Ovary (tissue), 9 donors: ENCODE measurements around the gene NABP1. TPM values are rescaled to one million over a fixed set of nuclear protein-coding genes. Genes with fewer than 3 reads are reported as not detected.

Source experiments
- DNase-seq, 5 donors: peaks; one replicate each; pipeline ENCODE4 v3.0.0-alpha.2; 2019 to 2020
- H3K27ac ChIP-seq, 2 donors: fragments of 200-600 bp; one replicate each; pipeline versions ENCODE4 v1.5.1 to v1.8.0; 2019 to 2022
- H3K27me3 ChIP-seq: fragments of 200-600 bp; one replicate; pipeline ENCODE4 v1.8.0; 2022
- H3K36me3 ChIP-seq: fragments of 200-600 bp; sonication (generic); one replicate; pipeline ENCODE4 v1.5.1; 2019
- H3K4me1 ChIP-seq: one replicate; pipeline ENCODE4 v1.8.1; 2013; ENCODE audit warnings: mild to moderate bottlenecking, moderate library complexity; ENCODE audit not compliant: insufficient read depth
- H3K4me3 ChIP-seq: fragments of 200-600 bp; sonication (generic); one replicate; pipeline ENCODE4 v1.5.1; 2017
- H3K9me3 ChIP-seq, 2 donors: fragments of 200-600 bp in 1 of 2; sonication (generic) in 1 of 2; one replicate each; pipeline versions ENCODE4 v1.5.1 to v1.8.1; 2013 to 2019; ENCODE audit warnings: mild to moderate bottlenecking in 1 of 2, moderate library complexity in 1 of 2
- EP300 ChIP-seq: sonication (generic); formaldehyde crosslinking; IDR thresholded peaks from one replicate; pipeline ENCODE4 v1.6.1; 2017; ENCODE audit warnings: antibody characterized with exemption
- POLR2A ChIP-seq: fragments of 450-650 bp; IDR thresholded peaks from one replicate; pipeline ENCODE4 v1.6.1; 2017; ENCODE audit warnings: antibody characterized with exemption, mild to moderate bottlenecking, moderate library complexity
- whole genome bisulfite sequencing, 3 donors: extraction: QIAGEN DNeasy Blood & Tissue Kit in 1 of 3; methylation state at CpG; one replicate each; pipeline versions ENCODE4 v1.1.5 to v1.1.7; 2013 to 2017; 5-methylcytosine and 5-hydroxymethylcytosine counted together
- intact Hi-C, 4 donors: fragments of 100-400 bp; cut with DNase I; formaldehyde crosslinking; loops; one replicate each; pipeline versions ENCODE4 v1.11.0 to v1.15.1; 2022 to 2023
- polyA plus RNA-seq, 2 donors: library from polyadenylated mRNA; stranded (reverse); fragments of 200-250 nt in 1 of 2; fragments of 350-450 nt in 1 of 2; fragmentation: Illumina TruSeq in 1 of 2; extraction: RNeasy Lipid Tissue Mini Kit (QIAGEN cat#74804) in 1 of 2; gene quantifications; one replicate each; pipeline ENCODE4 v1.2.3, GENCODE V29; 2013 to 2014
- total RNA-seq, 7 donors: library from RNA; depleted of rRNA in 2 of 7; stranded (reverse); fragments of >200 nt in 2 of 7; fragmentation: NEBNext Ultra II Directional in 3 of 7; extraction: Animal tissue kit (Norgen Biotek cat#: 25700) in 3 of 7; gene quantifications; one replicate each; pipeline versions ENCODE4 v1.1.0 to v1.2.4, GENCODE V29; 2016 to 2023
- TF ChIP-seq, protein P1 (sequence below), 3 donors: fragments of 450-650 bp in 2 of 3; fragments of 200-600 bp in 1 of 3; IDR thresholded peaks; one replicate each; pipeline versions ENCODE4 v1.5.1 to v1.8.0; 2016 to 2022; ENCODE audit warnings: antibody characterized with exemption in 3 of 3, mild to moderate bottlenecking in 1 of 3
- donor health status: DM: no; HTN: no; CAD: no; lungs with moderate emphysema.
- donor health status: DM: no; HTN: no; CAD: no.
- donor health status: Bipolar disorder and iron deficiency.
- donor health status: DM: yes; HTN: yes; CAD: no.
- donor health status: DM: no; HTN: no; CAD: no.
- donor health status: DM: yes; HTN: yes; CAD: no.

Gene NABP1
- total and polyA plus RNA-seq, 9 donors: 5.3 to 19.1 (median 13.4) TPM

DNA sequence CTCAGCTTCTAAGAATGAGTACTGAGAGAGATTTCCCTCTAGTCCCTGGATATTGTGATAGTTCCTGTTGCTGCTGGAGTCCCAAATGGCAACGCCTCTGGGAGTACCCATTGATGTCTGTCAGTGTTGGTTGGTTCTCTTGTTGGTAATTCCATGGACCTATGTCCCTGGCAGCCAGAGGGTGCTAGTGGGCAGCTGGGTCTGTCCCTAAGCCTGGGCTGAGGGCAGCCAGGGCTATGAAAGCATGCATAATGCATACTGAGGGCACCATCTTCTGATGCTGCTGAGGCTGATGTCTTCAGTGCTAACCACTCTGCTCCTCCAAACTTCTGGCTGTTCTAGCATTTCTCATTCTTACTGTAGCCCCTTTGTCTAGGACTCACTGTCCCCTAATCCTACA is 35.9 kb downstream of the NABP1 start:
- intact Hi-C loops: no loop called here
- no peak overlapping the region for H3K4me3 ChIP-seq
- H3K36me3 ChIP-seq: no peaks in the 10 kb centered on the region
- H3K4me1 ChIP-seq: no peaks in the 10 kb centered on the region
- TF ChIP-seq, protein P1, sequence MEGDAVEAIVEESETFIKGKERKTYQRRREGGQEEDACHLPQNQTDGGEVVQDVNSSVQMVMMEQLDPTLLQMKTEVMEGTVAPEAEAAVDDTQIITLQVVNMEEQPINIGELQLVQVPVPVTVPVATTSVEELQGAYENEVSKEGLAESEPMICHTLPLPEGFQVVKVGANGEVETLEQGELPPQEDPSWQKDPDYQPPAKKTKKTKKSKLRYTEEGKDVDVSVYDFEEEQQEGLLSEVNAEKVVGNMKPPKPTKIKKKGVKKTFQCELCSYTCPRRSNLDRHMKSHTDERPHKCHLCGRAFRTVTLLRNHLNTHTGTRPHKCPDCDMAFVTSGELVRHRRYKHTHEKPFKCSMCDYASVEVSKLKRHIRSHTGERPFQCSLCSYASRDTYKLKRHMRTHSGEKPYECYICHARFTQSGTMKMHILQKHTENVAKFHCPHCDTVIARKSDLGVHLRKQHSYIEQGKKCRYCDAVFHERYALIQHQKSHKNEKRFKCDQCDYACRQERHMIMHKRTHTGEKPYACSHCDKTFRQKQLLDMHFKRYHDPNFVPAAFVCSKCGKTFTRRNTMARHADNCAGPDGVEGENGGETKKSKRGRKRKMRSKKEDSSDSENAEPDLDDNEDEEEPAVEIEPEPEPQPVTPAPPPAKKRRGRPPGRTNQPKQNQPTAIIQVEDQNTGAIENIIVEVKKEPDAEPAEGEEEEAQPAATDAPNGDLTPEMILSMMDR (IDR thresholded peaks at IDR 0.05): no peak
- TF ChIP-seq POLR2A (no peak), EP300 (no peak)
- no peak overlapping the region for H3K27ac ChIP-seq
- WGBS, 3 donors: 87 to 93% (median 89%) methylated on average over 1 of the region's 1 CpG
- no peak for DNase-seq
- H3K9me3 ChIP-seq: no peaks in the 10 kb centered on the region
- no peaks in the 10 kb centered on the region for H3K27me3 ChIP-seq

DNA sequence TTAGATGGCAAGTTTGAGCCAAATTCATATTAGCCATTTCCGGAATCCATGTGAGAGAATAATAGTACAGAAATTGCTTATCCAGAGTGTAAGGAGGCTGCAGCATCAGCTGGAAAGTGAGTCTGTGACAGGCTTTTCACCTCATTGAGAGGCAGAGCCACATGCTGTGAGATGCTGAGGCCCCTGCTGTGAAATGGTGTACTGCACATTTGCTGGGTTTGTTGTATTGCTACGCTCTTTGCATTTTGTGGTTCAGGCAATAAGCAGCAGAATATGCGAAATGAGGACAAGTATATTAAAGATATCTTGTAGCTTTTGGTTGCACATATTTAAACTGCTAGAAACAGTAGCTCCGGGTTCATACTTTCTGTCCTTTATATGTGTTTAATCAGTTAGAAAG is 37.0 kb downstream of the NABP1 start:
- Histone ChIP-seq H3K4me3 (no peak overlapping the region), H3K27me3 (no peaks in the 10 kb centered on the region), H3K9me3 (no peaks in the 10 kb centered on the region), H3K4me1 (no peaks in the 10 kb centered on the region), H3K27ac (no peak overlapping the region), H3K36me3 (no peaks in the 10 kb centered on the region)
- WGBS, 3 donors: 80 to 87% (median 82%) methylated on average over 4 of the region's 4 CpGs
- DNase-seq: no peak
- intact Hi-C loops: no loop called here
- TF ChIP-seq, protein P1 (IDR thresholded peaks at IDR 0.05): no peak
- TF ChIP-seq EP300: no peak
- TF ChIP-seq POLR2A: no peak

DNA sequence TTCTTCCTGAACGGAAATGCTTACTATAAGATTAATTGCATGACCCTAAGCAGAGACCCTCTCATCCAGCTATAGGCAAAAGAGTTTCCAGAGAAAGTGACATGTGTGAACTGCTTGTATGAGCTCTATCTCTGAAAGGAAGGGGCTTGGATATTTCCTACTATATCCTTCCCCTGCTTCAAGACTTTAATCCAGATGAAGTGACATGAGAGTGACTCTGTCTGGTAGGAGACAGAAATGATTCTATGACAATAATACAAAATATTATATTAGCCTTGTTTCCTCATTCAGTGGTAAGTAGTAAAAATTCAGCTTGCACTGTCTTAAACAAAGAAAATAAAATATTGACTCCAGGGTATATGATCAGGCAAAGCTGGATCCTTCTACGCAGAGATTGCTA is 37.5 kb downstream of the NABP1 start:
- Histone ChIP-seq H3K36me3 (no peaks in the 10 kb centered on the region), H3K27ac (no peak overlapping the region), H3K4me3 (no peak overlapping the region), H3K4me1 (no peaks in the 10 kb centered on the region), H3K9me3 (no peaks in the 10 kb centered on the region), H3K27me3 (no peaks in the 10 kb centered on the region)
- no peak for DNase-seq
- TF ChIP-seq EP300 (no peak), POLR2A (no peak)
- TF ChIP-seq, protein P1 (IDR thresholded peaks at IDR 0.05): no peak
- WGBS, 3 donors: 79 to 90% (median 88%) methylated on average over 2 of the region's 2 CpGs
- intact Hi-C loops: no loop called here

DNA sequence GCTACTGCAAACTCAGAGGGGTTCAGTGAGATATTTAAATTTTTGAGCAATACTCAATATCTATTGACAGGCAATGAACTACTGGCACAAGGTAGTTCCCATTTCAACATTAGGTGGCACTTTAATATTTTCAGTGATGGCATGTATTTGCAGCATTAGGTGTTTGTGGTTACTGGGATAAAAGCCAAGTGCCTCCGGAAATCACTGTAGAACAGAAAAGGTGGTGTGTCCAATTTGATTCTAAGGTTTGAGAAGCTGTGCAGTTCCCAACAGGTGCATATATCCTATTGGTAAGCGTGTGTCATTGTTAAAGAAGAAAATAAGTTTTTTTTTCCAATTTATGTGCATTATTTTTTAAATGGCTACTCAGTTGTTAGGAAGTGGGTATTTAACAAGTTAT is 41.3 kb downstream of the NABP1 start:
- 76 to 91% (median 79%) methylated on average over 2 of the region's 2 CpGs for WGBS, 3 donors
- DNase-seq: no peak
- H3K9me3 ChIP-seq: no peaks in the 10 kb centered on the region
- H3K4me3 ChIP-seq: no peak overlapping the region
- no peaks in the 10 kb centered on the region for H3K4me1 ChIP-seq
- H3K27me3 ChIP-seq: no peaks in the 10 kb centered on the region
- intact Hi-C loops: no loop called here
- TF ChIP-seq, protein P1 (IDR thresholded peaks at IDR 0.05): no peak
- TF ChIP-seq EP300: no peak
- no peak for TF ChIP-seq POLR2A
- H3K36me3 ChIP-seq: no peaks in the 10 kb centered on the region
- H3K27ac ChIP-seq: no peak overlapping the region

DNA sequence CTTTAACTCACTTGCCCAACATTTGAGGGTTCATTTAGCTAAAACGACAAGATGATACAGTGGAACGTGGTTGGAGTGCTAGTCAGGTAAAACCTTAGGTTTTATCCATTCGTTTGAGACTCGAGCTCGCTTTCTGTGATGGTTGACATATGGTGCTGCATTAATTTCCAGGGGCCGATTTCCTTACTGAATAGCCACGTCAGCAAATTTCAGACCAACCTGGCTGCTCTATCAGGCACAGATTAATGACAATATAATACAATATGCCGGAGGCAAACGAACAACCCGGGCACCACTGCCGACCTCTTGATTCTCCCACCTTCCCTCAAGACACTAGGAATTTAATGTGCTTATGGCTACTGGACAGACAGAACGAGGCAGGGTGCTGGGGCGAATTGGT is 42.0 kb downstream of the NABP1 start:
- Histone ChIP-seq H3K36me3 (no peaks in the 10 kb centered on the region), H3K27me3 (no peaks in the 10 kb centered on the region), H3K9me3 (no peaks in the 10 kb centered on the region), H3K27ac (no peak overlapping the region), H3K4me1 (no peaks in the 10 kb centered on the region), H3K4me3 (no peak overlapping the region)
- no peak for DNase-seq
- intact Hi-C loops: no loop called here
- TF ChIP-seq EP300: no peak
- no peak for TF ChIP-seq POLR2A
- TF ChIP-seq, protein P1 (IDR thresholded peaks at IDR 0.05): no peak
- 92 to 96% (median 94%) methylated on average over 13 of the region's 13 CpGs for WGBS, 3 donors
